Measurements from ENCODE around the gene SSBP2.

DNA sequence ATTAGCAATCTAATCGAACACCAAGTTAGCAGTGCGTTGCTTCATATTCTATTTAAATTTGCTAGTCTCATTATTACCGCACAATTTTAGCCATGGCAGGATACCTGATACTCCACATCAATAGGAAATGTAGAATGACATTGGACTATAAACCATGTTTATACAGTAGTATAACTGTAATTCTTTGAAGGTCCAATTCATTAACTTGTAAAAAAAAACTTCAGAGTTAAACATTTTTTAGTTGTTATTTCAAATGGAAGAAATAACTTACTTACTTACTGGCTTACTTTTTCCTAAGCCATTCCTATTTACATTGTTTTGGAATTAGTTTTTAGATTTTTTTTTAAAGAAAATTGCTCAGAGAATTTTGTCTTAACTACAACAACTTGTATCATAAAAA is 321.5 kb downstream of the SSBP2 start:
- TF ChIP-seq EP300 (IDR thresholded peaks at IDR 0.05), result no peak
- TF ChIP-seq POLR2A (IDR thresholded peaks at IDR 0.05), result no peak
- TF ChIP-seq, protein P1, sequence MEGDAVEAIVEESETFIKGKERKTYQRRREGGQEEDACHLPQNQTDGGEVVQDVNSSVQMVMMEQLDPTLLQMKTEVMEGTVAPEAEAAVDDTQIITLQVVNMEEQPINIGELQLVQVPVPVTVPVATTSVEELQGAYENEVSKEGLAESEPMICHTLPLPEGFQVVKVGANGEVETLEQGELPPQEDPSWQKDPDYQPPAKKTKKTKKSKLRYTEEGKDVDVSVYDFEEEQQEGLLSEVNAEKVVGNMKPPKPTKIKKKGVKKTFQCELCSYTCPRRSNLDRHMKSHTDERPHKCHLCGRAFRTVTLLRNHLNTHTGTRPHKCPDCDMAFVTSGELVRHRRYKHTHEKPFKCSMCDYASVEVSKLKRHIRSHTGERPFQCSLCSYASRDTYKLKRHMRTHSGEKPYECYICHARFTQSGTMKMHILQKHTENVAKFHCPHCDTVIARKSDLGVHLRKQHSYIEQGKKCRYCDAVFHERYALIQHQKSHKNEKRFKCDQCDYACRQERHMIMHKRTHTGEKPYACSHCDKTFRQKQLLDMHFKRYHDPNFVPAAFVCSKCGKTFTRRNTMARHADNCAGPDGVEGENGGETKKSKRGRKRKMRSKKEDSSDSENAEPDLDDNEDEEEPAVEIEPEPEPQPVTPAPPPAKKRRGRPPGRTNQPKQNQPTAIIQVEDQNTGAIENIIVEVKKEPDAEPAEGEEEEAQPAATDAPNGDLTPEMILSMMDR (IDR thresholded peaks at IDR 0.05), result no peak
- no peak for TF ChIP-seq POLR2AphosphoS5 (IDR thresholded peaks at IDR 0.05)

Measured in suprapubic skin (tissue), 4 donors.